Keratinocyte (primary cell): ENCODE results near the gene CDH22. TPM values are rescaled to one million over a fixed set of nuclear protein-coding genes. Genes with fewer than 3 reads are reported as not detected.

Experiments used
- DNase-seq: peaks from one replicate; pipeline ENCODE4 v3.0.0-alpha.2; 2011; ENCODE audit warnings: low read depth, missing footprints, low spot score
- FAIRE-seq: peaks from 2 replicates; lab custom pipeline; 2011; peaks lifted over from hg19 to GRCh38; lab: Jason Lieb, UNC
- H2AFZ ChIP-seq: 2 replicates; pipeline ENCODE4 v1.6.0; 2012; ENCODE audit warnings: low read length, control low read depth, inconsistent platforms; ENCODE audit not compliant: control insufficient read depth
- H3K27ac ChIP-seq: 2 replicates; pipeline ENCODE4 v1.5.1; 2011; ENCODE audit warnings: low read length; ENCODE audit not compliant: control insufficient read depth, insufficient read depth
- H3K27me3 ChIP-seq: 3 replicates; pipeline ENCODE4 v1.6.0; 2011; ENCODE audit warnings: low read length; ENCODE audit not compliant: control insufficient read depth, insufficient read depth; ENCODE audit errors: extremely low read depth
- H3K36me3 ChIP-seq, 2 experiments: 2 replicates in 1 of 2; 3 replicates in 1 of 2; pipeline ENCODE4 v1.5.1; 2011; ENCODE audit warnings: low read length in 2 of 2, mild to moderate bottlenecking in 1 of 2; ENCODE audit not compliant: control insufficient read depth in 2 of 2, insufficient read depth in 2 of 2; ENCODE audit errors: extremely low read depth in 1 of 2
- H3K4me1 ChIP-seq: 3 replicates; pipeline ENCODE4 v1.5.1; 2011; ENCODE audit warnings: low read length; ENCODE audit not compliant: control insufficient read depth, insufficient read depth; ENCODE audit errors: extremely low read depth
- H3K4me2 ChIP-seq: 3 replicates; pipeline ENCODE4 v1.6.0; 2011; ENCODE audit warnings: low read depth, low read length; ENCODE audit not compliant: control insufficient read depth, insufficient read depth; ENCODE audit errors: extremely low read depth
- H3K4me3 ChIP-seq, 3 experiments: fragments of 200-600 bp in 1 of 3; sonication (generic) in 1 of 3; 2 replicates in 2 of 3; 3 replicates in 1 of 3; pipeline ENCODE4 v1.5.1; 2011 to 2016; ENCODE audit warnings: low read length in 3 of 3, mild to moderate bottlenecking in 3 of 3, control low read depth in 2 of 3, inconsistent platforms in 1 of 3, low read depth in 1 of 3, mixed read lengths in 1 of 3, mixed run types in 1 of 3, moderate library complexity in 1 of 3; ENCODE audit not compliant: control insufficient read depth in 2 of 3, insufficient read depth in 2 of 3; ENCODE audit errors: extremely low read depth in 1 of 3
- H3K79me2 ChIP-seq: 2 replicates; pipeline ENCODE4 v1.6.0; 2012; ENCODE audit warnings: low read length; ENCODE audit not compliant: control insufficient read depth, insufficient read depth
- H3K9ac ChIP-seq: 3 replicates; pipeline ENCODE4 v1.6.0; 2011; ENCODE audit warnings: low read length; ENCODE audit not compliant: control insufficient read depth, insufficient read depth; ENCODE audit errors: extremely low read depth
- H3K9me1 ChIP-seq: 3 replicates; pipeline ENCODE4 v1.6.0; 2011; ENCODE audit warnings: low read length; ENCODE audit not compliant: control insufficient read depth, insufficient read depth; ENCODE audit errors: extremely low read depth
- H3K9me3 ChIP-seq: 2 replicates; pipeline ENCODE4 v1.5.1; 2012; ENCODE audit warnings: low read depth, low read length; ENCODE audit not compliant: control insufficient read depth
- H4K20me1 ChIP-seq: 3 replicates; pipeline ENCODE4 v1.6.0; 2011; ENCODE audit warnings: low read length; ENCODE audit not compliant: control insufficient read depth, insufficient read depth; ENCODE audit errors: extremely low read depth
- EZH2 ChIP-seq: IDR thresholded peaks from one replicate; pipeline ENCODE4 v1.6.1; 2012; ENCODE audit warnings: inconsistent platforms, mild to moderate bottlenecking, low read length, moderate library complexity
- dilution Hi-C: fragments of 300-500 bp; cut with MboI; formaldehyde crosslinking; loops from one replicate; pipeline ENCODE4 v1.7.0; 2020; ENCODE audit warnings: low sequenced_read_pairs; ENCODE audit not compliant: extremely low pct_ligation_motif_present
- polyA plus RNA-seq, 5 experiments: library from polyadenylated mRNA; depleted of rRNA in 3 of 5; stranded (reverse) in 3 of 5; stranded (forward) in 1 of 5; unstranded in 1 of 5; fragments of >200 nt; gene quantifications; 1 replicate in 1 of 5; 2 replicates in 3 of 5; 3 replicates in 1 of 5; pipeline versions ENCODE4 v1.2.1 to v1.2.3, GENCODE V29; 2011 to 2012; ENCODE audit warnings: missing spikeins in 2 of 5, low read depth in 1 of 5, low replicate concordance in 1 of 5
- TF ChIP-seq, protein P1 (sequence below), 3 experiments: IDR thresholded peaks in 1 of 3; conservative IDR thresholded peaks in 1 of 3; optimal IDR thresholded peaks in 1 of 3; 2 replicates in 2 of 3; 3 replicates in 1 of 3; pipeline versions ENCODE3 to v1.5.1; 2011; ENCODE audit warnings: low read length in 3 of 3, mild to moderate bottlenecking in 3 of 3, moderate library complexity in 2 of 3, control low read depth in 1 of 3, inconsistent platforms in 1 of 3; ENCODE audit not compliant: insufficient read depth in 2 of 3; ENCODE audit errors: extremely low read depth in 1 of 3

Gene CDH22
- polyA plus RNA-seq, 1 donor (not counting 4 experiments of a cell fraction or from before 2014, with no cell fraction given): not detected

DNA sequence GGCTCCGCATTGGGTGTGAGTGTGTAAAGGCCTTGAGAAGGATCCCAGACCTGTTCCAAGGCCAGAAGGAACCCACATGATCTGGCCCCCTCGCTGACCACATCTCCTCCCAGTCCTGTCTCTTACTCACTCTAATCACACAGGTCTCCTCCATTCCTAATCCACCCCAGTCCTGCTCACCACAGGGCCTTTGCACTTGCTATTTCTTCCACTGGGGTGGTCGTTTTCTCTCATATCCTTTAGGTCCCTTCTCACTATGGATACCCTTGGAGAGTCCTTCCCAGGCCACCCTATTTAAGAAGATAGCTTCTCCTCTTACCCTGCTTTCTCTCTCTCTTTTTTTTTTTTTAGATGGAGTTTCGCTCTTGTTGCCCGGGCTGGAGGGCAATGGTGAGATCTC is 124.5 kb downstream of the CDH22 start:
- Histone ChIP-seq H3K4me3 (no peak overlapping the region), H3K9ac (no peak overlapping the region), H3K4me1 (no peaks in the 10 kb centered on the region), H4K20me1 (no peaks in the 10 kb centered on the region), H3K9me1 (no peaks in the 10 kb centered on the region), H3K4me2 (no peak overlapping the region), H3K9me3 (no peaks in the 10 kb centered on the region), H3K79me2 (no peaks in the 10 kb centered on the region), H3K27ac (no peak overlapping the region), H3K36me3 (no peaks in the 10 kb centered on the region), H3K27me3 (no peaks in the 10 kb centered on the region), H2AFZ (no peak overlapping the region)
- no peak for FAIRE-seq
- dilution Hi-C loops: no loop called here
- DNase-seq: no peak
- TF ChIP-seq, protein P1, sequence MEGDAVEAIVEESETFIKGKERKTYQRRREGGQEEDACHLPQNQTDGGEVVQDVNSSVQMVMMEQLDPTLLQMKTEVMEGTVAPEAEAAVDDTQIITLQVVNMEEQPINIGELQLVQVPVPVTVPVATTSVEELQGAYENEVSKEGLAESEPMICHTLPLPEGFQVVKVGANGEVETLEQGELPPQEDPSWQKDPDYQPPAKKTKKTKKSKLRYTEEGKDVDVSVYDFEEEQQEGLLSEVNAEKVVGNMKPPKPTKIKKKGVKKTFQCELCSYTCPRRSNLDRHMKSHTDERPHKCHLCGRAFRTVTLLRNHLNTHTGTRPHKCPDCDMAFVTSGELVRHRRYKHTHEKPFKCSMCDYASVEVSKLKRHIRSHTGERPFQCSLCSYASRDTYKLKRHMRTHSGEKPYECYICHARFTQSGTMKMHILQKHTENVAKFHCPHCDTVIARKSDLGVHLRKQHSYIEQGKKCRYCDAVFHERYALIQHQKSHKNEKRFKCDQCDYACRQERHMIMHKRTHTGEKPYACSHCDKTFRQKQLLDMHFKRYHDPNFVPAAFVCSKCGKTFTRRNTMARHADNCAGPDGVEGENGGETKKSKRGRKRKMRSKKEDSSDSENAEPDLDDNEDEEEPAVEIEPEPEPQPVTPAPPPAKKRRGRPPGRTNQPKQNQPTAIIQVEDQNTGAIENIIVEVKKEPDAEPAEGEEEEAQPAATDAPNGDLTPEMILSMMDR (optimal IDR thresholded peaks at IDR 0.05 in 1 of 3, IDR thresholded peaks at IDR 0.05 in 1 of 3, conservative IDR thresholded peaks at IDR 0.05 in 1 of 3; ENCODE audit: extremely low read depth in 1 of 3, insufficient read depth in 2 of 3, low read length in 3 of 3): no peak
- TF ChIP-seq EZH2: no peak

GRCh38 chr20:46182276-46183200 is 125.8 kb downstream of the CDH22 start:
- H3K27me3 ChIP-seq: peaks cover 4% of the 10 kb centered on the region
- H3K9ac ChIP-seq: no peak overlapping the region
- FAIRE-seq (no peak), DNase-seq (no peak)
- no peaks in the 10 kb centered on the region for H3K9me1 ChIP-seq
- H2AFZ ChIP-seq: no peak overlapping the region
- H3K4me1 ChIP-seq: no peaks in the 10 kb centered on the region
- no peaks in the 10 kb centered on the region for H4K20me1 ChIP-seq
- H3K4me3 ChIP-seq: no peak overlapping the region
- dilution Hi-C loops: no loop called here
- H3K9me3 ChIP-seq: no peaks in the 10 kb centered on the region
- no peak overlapping the region for H3K4me2 ChIP-seq
- TF ChIP-seq, protein P1 (optimal IDR thresholded peaks at IDR 0.05 in 1 of 3, IDR thresholded peaks at IDR 0.05 in 1 of 3, conservative IDR thresholded peaks at IDR 0.05 in 1 of 3; ENCODE audit: extremely low read depth in 1 of 3, insufficient read depth in 2 of 3, low read length in 3 of 3): no peak
- no peak for TF ChIP-seq EZH2
- H3K79me2 ChIP-seq: no peaks in the 10 kb centered on the region
- H3K27ac ChIP-seq: no peak overlapping the region
- no peaks in the 10 kb centered on the region for H3K36me3 ChIP-seq
